GM20000 (cell line): ENCODE data around the gene ZIC3.
"Not testable (repeated sequence)": the region's sequence is repeated elsewhere in the genome, so short reads cannot be mapped to it uniquely, and the experiment has no call there.

Experiments used
- DNase-seq: peaks from one replicate; pipeline ENCODE4 v3.0.0; 2012; ENCODE audit warnings: low spot score
- TF ChIP-seq, protein P1 (sequence below): IDR thresholded peaks from 2 replicates; pipeline ENCODE4 v1.5.1; 2012; ENCODE audit warnings: mild to moderate bottlenecking, control low read depth; ENCODE audit errors: extremely low read depth, missing control alignments

ZIC3 gene

DNA sequence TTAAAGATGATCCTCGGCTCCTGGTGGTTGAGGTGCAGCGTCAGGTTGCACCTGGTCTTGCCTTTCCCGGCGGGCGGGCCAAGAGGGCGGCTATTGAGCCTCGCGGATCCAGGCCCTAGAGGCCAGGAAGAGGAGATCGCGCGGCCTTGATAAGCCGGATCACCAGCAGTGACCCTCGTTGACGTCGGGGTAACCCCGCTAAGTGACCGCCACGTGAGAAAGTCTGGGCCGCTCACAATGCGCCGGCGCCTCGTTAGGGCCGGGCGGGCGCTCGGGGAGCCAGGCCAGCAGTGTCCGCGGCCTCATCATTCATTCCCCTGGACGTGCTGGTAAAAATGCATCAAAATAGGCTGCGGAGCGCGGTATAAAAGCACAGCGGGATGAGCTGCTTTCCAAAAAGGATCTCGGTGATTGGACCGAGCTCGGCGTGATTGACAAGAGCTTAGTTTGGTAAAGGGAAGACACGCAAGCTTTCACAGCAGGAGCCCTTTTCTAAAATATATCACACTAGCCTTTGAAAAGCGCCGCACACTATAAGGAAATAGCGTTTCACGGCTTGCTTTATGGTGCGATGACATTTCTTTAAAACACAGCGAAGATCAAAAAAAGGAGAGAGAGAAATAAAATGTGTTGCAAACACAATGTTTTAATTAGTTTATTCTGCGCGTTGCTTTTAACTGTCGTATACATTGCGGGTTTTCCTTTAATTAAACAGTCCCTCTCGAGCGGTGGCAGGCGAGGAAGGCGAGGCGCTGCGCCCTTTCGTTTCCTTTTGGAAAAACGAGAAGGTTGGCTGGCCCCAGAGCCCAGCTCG, 15.9 kb upstream of the ZIC3 start:
- no peak for DNase-seq
- TF ChIP-seq, protein P1, sequence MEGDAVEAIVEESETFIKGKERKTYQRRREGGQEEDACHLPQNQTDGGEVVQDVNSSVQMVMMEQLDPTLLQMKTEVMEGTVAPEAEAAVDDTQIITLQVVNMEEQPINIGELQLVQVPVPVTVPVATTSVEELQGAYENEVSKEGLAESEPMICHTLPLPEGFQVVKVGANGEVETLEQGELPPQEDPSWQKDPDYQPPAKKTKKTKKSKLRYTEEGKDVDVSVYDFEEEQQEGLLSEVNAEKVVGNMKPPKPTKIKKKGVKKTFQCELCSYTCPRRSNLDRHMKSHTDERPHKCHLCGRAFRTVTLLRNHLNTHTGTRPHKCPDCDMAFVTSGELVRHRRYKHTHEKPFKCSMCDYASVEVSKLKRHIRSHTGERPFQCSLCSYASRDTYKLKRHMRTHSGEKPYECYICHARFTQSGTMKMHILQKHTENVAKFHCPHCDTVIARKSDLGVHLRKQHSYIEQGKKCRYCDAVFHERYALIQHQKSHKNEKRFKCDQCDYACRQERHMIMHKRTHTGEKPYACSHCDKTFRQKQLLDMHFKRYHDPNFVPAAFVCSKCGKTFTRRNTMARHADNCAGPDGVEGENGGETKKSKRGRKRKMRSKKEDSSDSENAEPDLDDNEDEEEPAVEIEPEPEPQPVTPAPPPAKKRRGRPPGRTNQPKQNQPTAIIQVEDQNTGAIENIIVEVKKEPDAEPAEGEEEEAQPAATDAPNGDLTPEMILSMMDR: no peak

DNA sequence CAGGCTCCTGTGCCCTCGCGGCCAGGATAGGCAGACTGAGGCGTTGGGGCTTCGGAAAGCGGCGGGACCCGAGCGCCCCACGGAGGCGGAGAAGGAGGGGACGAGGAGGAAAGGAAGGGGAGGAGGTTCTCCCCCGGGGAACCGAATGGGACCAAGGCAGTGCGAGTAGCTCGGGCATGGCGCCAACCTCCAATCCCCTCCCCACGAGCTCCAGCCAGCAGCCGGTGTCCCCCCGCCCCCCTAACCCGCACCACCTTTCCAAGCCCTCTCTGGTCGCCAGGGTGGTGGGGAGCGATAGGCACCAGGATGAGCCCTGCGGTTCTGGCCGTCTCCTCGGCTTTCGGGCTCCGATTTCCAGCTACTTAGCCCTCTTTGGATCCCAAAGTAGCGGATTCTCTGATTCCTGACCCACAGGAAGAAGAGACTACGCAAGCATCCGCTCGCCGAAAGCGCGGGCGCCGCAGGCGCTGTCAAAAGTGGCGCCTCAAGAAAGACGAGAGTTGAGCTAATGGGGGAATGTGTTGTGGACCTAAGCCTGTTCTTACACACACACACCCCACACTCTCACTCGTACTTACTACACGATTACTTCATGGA, 15.2 kb upstream of the ZIC3 start:
- DNase-seq: no peak
- TF ChIP-seq, protein P1: no peak

DNA sequence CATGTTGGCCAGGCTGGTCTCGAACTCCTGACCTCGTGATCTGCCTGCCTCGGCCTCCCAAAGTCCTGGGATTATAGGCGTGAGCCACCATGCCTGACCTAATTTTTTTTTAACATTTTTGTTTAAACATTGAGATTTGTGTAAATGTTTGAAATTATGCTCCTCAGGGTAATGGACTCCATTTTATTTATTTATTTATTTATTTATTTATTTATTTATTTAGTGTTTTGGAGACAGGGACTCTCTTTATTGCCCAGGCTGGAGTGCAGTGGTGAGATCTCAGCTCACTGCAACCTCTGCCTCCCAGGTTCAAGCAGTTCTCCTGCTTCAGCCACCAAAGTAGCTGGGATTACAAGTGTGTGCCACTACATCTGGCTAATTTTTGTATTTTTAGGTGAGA, 13.8 kb upstream of the ZIC3 start:
- DNase-seq: not testable (repeated sequence)

DNA sequence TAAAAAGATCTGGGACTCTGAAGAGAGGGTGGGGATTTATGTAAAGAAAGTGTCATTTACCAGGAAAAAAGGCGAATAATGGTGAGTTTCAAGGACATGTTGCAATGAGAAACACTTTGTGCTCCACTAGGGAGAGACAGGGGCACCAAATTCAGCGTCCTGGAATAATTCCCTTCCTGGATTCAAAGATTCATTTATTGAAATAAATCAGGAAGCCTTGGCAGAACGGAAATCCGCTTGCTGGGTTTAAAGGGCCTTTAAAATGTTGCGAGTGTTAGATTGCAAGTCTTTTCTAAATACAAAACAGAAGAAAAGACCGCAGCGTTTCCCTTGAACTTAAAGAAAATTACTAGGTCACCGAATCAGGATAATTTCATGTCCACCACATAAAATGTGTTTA, 3.8 kb upstream of the ZIC3 start:
- TF ChIP-seq, protein P1: no peak
- no peak for DNase-seq

DNA sequence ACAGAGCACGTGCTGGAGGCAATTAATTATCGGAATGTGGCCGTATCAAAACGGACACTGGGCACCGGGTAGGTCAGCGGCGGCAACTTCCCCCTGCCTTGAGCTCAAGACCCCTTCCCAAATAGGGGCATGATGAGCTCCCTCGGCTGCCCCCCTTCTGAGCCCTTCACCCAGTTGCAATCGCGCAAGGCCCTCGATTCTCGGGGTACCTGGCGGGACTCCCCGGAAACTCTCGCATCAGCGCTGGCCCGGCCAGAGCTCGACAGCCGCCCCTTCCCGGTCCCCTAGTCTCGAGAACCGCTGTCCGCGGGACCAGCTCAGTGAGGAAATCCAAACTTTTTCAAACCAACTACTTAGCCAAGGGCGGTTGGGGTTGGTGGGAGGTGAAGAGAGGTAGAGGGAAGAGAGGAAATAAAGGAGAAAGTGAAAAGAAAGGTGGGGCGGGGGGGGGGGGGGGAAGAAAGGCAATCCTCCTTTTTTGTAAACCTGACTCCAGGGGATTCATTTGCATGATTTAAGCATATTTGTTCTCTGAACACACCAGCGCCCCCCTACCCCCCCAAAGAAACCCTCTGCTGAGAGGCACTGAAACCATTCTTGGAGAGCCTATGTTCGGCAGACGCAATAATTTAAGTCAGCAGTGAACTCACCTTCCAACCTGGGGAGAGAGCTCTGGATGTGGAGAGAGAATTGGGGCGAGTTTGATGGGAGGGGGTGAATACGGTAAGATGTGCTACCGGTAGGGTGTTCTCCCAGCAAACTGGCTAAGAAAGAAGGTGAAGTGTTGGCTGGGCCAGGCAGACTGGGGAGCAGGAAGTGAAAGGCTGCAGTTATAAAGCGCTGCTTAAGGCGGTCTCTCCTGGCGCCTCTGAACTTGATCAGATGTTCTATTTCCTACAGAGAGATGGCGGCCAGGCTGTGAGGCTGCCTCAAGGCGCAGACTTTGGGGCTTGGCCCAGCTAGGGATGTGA, 2.0 kb upstream of the ZIC3 start:
- TF ChIP-seq, protein P1: no peak
- no peak for DNase-seq

DNA sequence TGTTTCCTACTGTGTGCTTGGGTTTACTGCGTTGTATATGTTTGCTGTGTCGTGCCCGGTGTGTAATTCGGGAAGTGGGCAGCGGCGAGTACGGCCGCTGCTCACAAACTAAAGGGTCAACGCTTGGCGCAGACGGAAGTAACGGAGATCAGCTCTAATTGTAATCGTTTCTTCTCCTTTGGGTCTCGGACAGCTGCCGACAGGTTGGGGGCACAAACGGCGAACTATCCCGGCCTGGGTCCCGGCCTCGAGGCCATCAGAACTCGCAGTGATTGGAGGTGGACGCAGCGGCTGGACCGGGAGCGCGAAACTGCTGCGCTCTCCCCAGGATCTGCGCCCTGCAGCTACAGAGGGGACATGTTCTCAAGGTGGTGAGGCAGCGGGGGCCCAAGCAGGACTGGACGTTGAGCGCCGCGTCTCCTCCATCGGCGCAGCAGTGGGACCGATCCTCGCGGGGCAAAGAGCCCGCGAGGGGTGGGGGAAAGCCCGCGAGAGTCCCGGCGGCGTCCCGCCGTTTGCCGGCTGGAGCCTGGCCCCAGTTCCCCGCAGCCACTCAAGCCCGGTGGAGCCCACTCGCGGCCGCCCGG, 516 bp upstream of the ZIC3 start:
- no peak for DNase-seq
- TF ChIP-seq, protein P1: no peak
